HCT116 (cell line): Measurements from ENCODE around the gene MYRF.

Source experiments
- CTCF ChIP-seq, 3 experiments: fragments of 200-600 bp in 1 of 3; sonication (generic) in 1 of 3; IDR thresholded peaks in 2 of 3; conservative IDR thresholded peaks in 1 of 3; 2 replicates each; pipeline ENCODE4 v1.5.1; 2012 to 2017; ENCODE audit warnings: low read depth in 2 of 3, low read length in 2 of 3, antibody characterized with exemption in 1 of 3, borderline replicate concordance in 1 of 3, control low read depth in 1 of 3, mild to moderate bottlenecking in 1 of 3, mixed read lengths in 1 of 3, mixed run types in 1 of 3, moderate library complexity in 1 of 3; ENCODE audit not compliant: insufficient read depth in 1 of 3
- EZH2 ChIP-seq: fragments of 200-600 bp; sonication (generic); IDR thresholded peaks from 2 replicates; pipeline ENCODE4 v1.6.1; 2017; ENCODE audit warnings: antibody characterized with exemption, mixed run types
- JUND ChIP-seq: IDR thresholded peaks from 2 replicates; pipeline ENCODE4 v1.6.1; 2012
- POLR2A ChIP-seq: IDR thresholded peaks from 2 replicates; pipeline ENCODE4 v1.7.0; 2011; ENCODE audit warnings: borderline replicate concordance; ENCODE audit not compliant: insufficient read depth, insufficient read length; ENCODE audit errors: extremely low read depth
- POLR2AphosphoS5 ChIP-seq: IDR thresholded peaks from 2 replicates; pipeline ENCODE4 v1.6.1; 2011; ENCODE audit warnings: mild to moderate bottlenecking, low read depth, low read length, moderate library complexity
- REST ChIP-seq: IDR thresholded peaks from 2 replicates; pipeline ENCODE4 v1.6.1; 2012; ENCODE audit warnings: low read depth
- SRF ChIP-seq: IDR thresholded peaks from 2 replicates; pipeline ENCODE4 v1.6.1; 2012; ENCODE audit warnings: low read depth
- TCF7L2 ChIP-seq: IDR thresholded peaks from 2 replicates; pipeline ENCODE4 v1.7.0; 2011; ENCODE audit warnings: borderline replicate concordance, inconsistent platforms; ENCODE audit not compliant: insufficient read depth, insufficient read length; ENCODE audit errors: extremely low read depth
- YY1 ChIP-seq: IDR thresholded peaks from 2 replicates; pipeline ENCODE4 v1.6.1; 2011; ENCODE audit warnings: low read length, low read depth, moderate library complexity, mild to moderate bottlenecking; ENCODE audit not compliant: insufficient replicate concordance; ENCODE audit errors: extremely low read depth
- ZFX ChIP-seq: fragments of 450-650 bp; IDR thresholded peaks from 2 replicates; pipeline ENCODE4 v1.6.1; 2017

- TF ChIP-seq TCF7L2 (no peak), REST (no peak), EZH2 (no peak), CTCF (IDR thresholded peaks at IDR 0.05 in 2 of 3, conservative IDR thresholded peaks at IDR 0.05 in 1 of 3; ENCODE audit: borderline replicate concordance in 1 of 3, insufficient read depth in 1 of 3, low read depth in 2 of 3, low read length in 2 of 3) (no peak), YY1 (no peak), ZFX (no peak), JUND (no peak), POLR2AphosphoS5 (no peak), SRF (no peak), POLR2A (no peak)
Measured at GRCh38 chr11:61714316-61714715, 38.1 kb upstream of the MYRF start.
